DOHH2 (cell line): Measurements from ENCODE around the gene RPS2.

Experiments
- EZH2phosphoT487 ChIP-seq: fragments of 200-600 bp; sonication (generic); IDR thresholded peaks from 2 replicates; pipeline ENCODE4 v1.6.1; 2017; ENCODE audit warnings: borderline replicate concordance, mild to moderate bottlenecking, antibody characterized with exemption, low read length, moderate library complexity, mixed read lengths
- TF ChIP-seq, protein P1 (sequence below): fragments of 200-600 bp; sonication (generic); IDR thresholded peaks from one replicate; pipeline ENCODE4 v1.5.1; 2014; ENCODE audit warnings: antibody characterized with exemption, mild to moderate bottlenecking, low read depth, low read length; ENCODE audit not compliant: poor library complexity, severe bottlenecking

DNA sequence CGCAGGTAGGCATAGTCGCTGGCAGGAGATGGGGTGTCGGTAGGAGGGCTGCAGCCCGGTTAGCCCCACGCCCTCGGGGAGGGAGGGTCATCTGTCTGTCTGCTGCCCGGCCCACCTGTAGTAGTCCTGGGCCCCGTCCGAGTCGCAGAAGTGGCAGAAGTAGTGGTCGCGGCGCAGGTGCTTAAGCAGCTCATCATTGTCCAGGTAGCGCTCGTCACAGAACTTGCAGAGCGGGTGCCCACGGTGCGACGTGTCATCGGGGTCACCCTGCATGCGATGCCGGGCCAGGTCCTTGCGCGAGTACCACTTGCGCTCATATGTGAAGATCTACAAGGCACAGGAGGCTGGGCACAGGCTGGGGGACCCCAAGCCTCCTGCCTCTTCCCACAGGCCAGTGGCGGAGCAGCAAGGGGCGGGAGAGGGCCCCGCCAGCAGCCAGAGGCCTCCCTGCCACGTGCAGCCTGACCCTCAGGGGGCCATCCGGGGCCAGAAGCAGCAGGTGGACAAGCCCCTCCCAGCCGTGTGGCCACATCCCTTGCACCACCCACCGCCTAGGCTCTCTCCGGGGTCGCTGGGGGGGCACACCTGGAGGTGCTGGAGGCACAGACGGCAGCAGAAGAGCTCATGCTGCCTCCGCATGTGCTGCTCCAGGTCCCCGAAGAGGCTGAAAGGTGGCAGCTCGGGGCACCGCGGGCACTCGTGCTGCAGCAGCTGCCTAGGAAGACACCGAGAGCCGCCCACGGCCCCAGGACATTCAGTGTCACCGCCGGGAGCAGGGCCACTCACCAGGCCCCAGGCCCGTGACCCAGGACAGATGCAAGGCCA lies 38.0 kb upstream of the RPS2 start:
- TF ChIP-seq, protein P1, sequence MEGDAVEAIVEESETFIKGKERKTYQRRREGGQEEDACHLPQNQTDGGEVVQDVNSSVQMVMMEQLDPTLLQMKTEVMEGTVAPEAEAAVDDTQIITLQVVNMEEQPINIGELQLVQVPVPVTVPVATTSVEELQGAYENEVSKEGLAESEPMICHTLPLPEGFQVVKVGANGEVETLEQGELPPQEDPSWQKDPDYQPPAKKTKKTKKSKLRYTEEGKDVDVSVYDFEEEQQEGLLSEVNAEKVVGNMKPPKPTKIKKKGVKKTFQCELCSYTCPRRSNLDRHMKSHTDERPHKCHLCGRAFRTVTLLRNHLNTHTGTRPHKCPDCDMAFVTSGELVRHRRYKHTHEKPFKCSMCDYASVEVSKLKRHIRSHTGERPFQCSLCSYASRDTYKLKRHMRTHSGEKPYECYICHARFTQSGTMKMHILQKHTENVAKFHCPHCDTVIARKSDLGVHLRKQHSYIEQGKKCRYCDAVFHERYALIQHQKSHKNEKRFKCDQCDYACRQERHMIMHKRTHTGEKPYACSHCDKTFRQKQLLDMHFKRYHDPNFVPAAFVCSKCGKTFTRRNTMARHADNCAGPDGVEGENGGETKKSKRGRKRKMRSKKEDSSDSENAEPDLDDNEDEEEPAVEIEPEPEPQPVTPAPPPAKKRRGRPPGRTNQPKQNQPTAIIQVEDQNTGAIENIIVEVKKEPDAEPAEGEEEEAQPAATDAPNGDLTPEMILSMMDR = no peak
- no peak for TF ChIP-seq EZH2phosphoT487
